Measurements from ENCODE around the gene CHST15. TPM values are rescaled to one million over a fixed set of nuclear protein-coding genes. Genes with fewer than 3 reads are reported as not detected.

CHST15 gene
- total and polyA plus RNA-seq, 4 donors, result 2.9 to 16.5 (median 6.4) TPM

DNA sequence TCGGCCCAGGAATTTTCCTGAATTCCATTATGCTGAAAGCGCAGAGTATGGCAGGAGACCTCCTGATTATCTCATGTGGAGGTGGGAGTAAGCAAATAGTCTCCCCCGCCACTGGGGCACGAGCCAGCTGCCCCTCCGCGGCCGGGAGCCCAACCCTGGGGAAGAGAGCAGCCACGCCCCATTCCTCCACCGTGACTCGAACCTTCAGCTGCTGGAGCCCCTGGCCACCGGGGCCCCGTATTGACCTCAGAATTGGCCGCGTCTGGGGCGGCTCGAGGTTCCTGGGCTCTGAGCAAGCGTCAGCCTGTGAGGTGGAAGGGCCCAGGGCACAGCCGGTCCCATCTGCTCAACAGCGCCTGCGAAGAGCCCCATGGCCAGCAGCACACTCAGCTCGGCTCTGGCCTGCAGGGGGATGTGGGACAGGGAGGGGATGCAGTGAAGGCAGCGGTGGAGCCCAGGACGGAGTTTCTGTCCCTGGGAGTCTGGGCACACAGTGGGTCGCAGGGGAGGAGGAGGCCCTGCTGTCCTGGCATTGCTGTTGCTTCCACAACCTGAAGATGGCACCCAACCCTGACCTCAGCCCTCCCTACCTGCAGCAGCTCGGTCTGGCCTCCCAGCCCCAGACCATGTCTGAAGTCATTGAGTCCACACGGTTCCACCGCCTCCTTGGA is 97.8 kb downstream of the CHST15 start:
- WGBS, result 12% methylated on average over 27 of the region's 27 CpGs
- no peak overlapping the region for H3K27ac ChIP-seq (ENCODE audit: low read depth in 1 of 2, low read length in 2 of 2)
- H3K4me1 ChIP-seq (ENCODE audit: control insufficient read depth in 4 of 4, insufficient read depth in 4 of 4, low read length in 3 of 4), result peaks cover 0 to 14% (median 3%) of the 10 kb centered on the region in 4 donors
- peaks cover 0 to 8% (median 3%) of the 10 kb centered on the region in 4 donors for H3K27me3 ChIP-seq (ENCODE audit: control insufficient read depth in 4 of 4, insufficient read depth in 4 of 4, low read length in 3 of 4)
- H3K9ac ChIP-seq (ENCODE audit: low read depth in 1 of 2, low read length in 2 of 2), result no peak overlapping the region
- no peak overlapping the region for H3K4me3 ChIP-seq (ENCODE audit: low read depth in 1 of 3, low read length in 3 of 3)
- no peak for DNase-seq (ENCODE audit: low spot score)
- no peaks in the 10 kb centered on the region for H3K9me3 ChIP-seq (ENCODE audit: control insufficient read depth in 4 of 4, low read length in 3 of 4)
- TF ChIP-seq NR2F2 (IDR thresholded peaks at IDR 0.05), result no peak
- no peak for TF ChIP-seq TAF1 (conservative IDR thresholded peaks at IDR 0.05)
- TF ChIP-seq RAD21 (IDR thresholded peaks at IDR 0.05), result peak; percentile 65 to 72
- TF ChIP-seq, protein P1, sequence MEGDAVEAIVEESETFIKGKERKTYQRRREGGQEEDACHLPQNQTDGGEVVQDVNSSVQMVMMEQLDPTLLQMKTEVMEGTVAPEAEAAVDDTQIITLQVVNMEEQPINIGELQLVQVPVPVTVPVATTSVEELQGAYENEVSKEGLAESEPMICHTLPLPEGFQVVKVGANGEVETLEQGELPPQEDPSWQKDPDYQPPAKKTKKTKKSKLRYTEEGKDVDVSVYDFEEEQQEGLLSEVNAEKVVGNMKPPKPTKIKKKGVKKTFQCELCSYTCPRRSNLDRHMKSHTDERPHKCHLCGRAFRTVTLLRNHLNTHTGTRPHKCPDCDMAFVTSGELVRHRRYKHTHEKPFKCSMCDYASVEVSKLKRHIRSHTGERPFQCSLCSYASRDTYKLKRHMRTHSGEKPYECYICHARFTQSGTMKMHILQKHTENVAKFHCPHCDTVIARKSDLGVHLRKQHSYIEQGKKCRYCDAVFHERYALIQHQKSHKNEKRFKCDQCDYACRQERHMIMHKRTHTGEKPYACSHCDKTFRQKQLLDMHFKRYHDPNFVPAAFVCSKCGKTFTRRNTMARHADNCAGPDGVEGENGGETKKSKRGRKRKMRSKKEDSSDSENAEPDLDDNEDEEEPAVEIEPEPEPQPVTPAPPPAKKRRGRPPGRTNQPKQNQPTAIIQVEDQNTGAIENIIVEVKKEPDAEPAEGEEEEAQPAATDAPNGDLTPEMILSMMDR (IDR thresholded peaks at IDR 0.05; ENCODE audit: low read depth, low read length, missing input control), result peak; percentile 43
- TF ChIP-seq FOXA1 (IDR thresholded peaks at IDR 0.05), result no peak
- TF ChIP-seq, protein P2, sequence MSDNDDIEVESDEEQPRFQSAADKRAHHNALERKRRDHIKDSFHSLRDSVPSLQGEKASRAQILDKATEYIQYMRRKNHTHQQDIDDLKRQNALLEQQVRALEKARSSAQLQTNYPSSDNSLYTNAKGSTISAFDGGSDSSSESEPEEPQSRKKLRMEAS (IDR thresholded peaks at IDR 0.05), result no peak
- no peaks in the 10 kb centered on the region for H3K36me3 ChIP-seq (ENCODE audit: control insufficient read depth in 4 of 4, insufficient read depth in 3 of 4, low read depth in 1 of 4, low read length in 3 of 4)

DNA sequence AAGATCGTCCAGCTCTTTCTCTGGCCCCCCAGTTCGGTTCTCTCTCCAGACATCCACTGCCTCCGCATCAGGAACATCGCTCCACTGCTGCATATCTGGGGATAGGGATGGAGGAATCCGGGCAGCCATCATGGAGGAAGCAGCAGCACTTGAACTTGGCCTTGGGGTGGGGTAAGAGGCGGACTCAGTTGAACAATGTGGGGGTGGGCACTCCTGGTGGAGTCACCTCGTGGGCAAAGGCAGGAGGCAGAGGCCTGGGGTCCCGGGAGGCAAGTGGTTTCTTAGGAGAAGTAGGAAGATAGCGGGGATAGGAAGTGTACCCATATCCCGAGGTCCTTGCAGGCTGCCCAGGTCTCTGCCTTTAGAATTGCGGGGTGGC is 98.3 kb downstream of the CHST15 start:
- Histone ChIP-seq H3K4me3 (ENCODE audit: low read depth in 1 of 3, low read length in 3 of 3) (no peak overlapping the region), H3K9ac (ENCODE audit: low read depth in 1 of 2, low read length in 2 of 2) (no peak overlapping the region), H3K27ac (ENCODE audit: low read depth in 1 of 2, low read length in 2 of 2) (no peak overlapping the region), H3K36me3 (ENCODE audit: control insufficient read depth in 4 of 4, insufficient read depth in 3 of 4, low read depth in 1 of 4, low read length in 3 of 4) (no peaks in the 10 kb centered on the region), H3K9me3 (ENCODE audit: control insufficient read depth in 4 of 4, low read length in 3 of 4) (no peaks in the 10 kb centered on the region), H3K27me3 (ENCODE audit: control insufficient read depth in 4 of 4, insufficient read depth in 4 of 4, low read length in 3 of 4) (peaks cover 0 to 8% (median 3%) of the 10 kb centered on the region in 4 donors), H3K4me1 (ENCODE audit: control insufficient read depth in 4 of 4, insufficient read depth in 4 of 4, low read length in 3 of 4) (peaks cover 0 to 14% (median 3%) of the 10 kb centered on the region in 4 donors)
- no peak for TF ChIP-seq YY1 (IDR thresholded peaks at IDR 0.05)
- TF ChIP-seq, protein P2 (IDR thresholded peaks at IDR 0.05), result no peak
- TF ChIP-seq NR2F2 (IDR thresholded peaks at IDR 0.05), result no peak
- no peak for TF ChIP-seq TAF1 (conservative IDR thresholded peaks at IDR 0.05)
- TF ChIP-seq, protein P1 (IDR thresholded peaks at IDR 0.05; ENCODE audit: low read depth, low read length, missing input control), result no peak
- TF ChIP-seq FOXA2 (IDR thresholded peaks at IDR 0.05), result no peak
- TF ChIP-seq EGR1 (IDR thresholded peaks at IDR 0.05; ENCODE audit: low read depth in 2 of 2), result no peak
- TF ChIP-seq, protein P3, sequence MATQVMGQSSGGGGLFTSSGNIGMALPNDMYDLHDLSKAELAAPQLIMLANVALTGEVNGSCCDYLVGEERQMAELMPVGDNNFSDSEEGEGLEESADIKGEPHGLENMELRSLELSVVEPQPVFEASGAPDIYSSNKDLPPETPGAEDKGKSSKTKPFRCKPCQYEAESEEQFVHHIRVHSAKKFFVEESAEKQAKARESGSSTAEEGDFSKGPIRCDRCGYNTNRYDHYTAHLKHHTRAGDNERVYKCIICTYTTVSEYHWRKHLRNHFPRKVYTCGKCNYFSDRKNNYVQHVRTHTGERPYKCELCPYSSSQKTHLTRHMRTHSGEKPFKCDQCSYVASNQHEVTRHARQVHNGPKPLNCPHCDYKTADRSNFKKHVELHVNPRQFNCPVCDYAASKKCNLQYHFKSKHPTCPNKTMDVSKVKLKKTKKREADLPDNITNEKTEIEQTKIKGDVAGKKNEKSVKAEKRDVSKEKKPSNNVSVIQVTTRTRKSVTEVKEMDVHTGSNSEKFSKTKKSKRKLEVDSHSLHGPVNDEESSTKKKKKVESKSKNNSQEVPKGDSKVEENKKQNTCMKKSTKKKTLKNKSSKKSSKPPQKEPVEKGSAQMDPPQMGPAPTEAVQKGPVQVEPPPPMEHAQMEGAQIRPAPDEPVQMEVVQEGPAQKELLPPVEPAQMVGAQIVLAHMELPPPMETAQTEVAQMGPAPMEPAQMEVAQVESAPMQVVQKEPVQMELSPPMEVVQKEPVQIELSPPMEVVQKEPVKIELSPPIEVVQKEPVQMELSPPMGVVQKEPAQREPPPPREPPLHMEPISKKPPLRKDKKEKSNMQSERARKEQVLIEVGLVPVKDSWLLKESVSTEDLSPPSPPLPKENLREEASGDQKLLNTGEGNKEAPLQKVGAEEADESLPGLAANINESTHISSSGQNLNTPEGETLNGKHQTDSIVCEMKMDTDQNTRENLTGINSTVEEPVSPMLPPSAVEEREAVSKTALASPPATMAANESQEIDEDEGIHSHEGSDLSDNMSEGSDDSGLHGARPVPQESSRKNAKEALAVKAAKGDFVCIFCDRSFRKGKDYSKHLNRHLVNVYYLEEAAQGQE (IDR thresholded peaks at IDR 0.05), result no peak
- TF ChIP-seq HNF4G (IDR thresholded peaks at IDR 0.05), result no peak
- no peak for TF ChIP-seq HNF4A (conservative IDR thresholded peaks at IDR 0.05)
- no peak for TF ChIP-seq FOXA1 (IDR thresholded peaks at IDR 0.05)
- no peak for TF ChIP-seq GABPA (IDR thresholded peaks at IDR 0.05 in 1 of 2, conservative IDR thresholded peaks at IDR 0.05 in 1 of 2)
- 31% methylated on average over 11 of the region's 11 CpGs for WGBS
- no peak for DNase-seq (ENCODE audit: low spot score)
